ENCODE data around the gene RAPGEF1.

- TF ChIP-seq POLR2A (IDR thresholded peaks at IDR 0.05; ENCODE audit: low read depth, low read length) (no peak), CTCF (IDR thresholded peaks at IDR 0.05; ENCODE audit: extremely low read depth in 1 of 2, insufficient read depth in 1 of 2, low read depth in 1 of 2, low read length in 2 of 2) (peak; percentile 77 to 91), JUN (IDR thresholded peaks at IDR 0.05; ENCODE audit: borderline replicate concordance, insufficient read depth, insufficient read length, low read depth) (no peak), EZH2 (IDR thresholded peaks at IDR 0.05; ENCODE audit: borderline replicate concordance, low read depth, low read length, severe bottlenecking) (no peak), POLR2AphosphoS5 (IDR thresholded peaks at IDR 0.05; ENCODE audit: insufficient read depth, low read depth, low read length) (no peak), FOS (IDR thresholded peaks at IDR 0.05; ENCODE audit: borderline replicate concordance, insufficient read depth, low read length) (no peak)
These were observed 22.6 kb upstream of the RAPGEF1 start for GRCh38 chr9:131762356-131762932.
